HG03135 (cell line): ENCODE results near the gene ANKS1A.
"Not testable (repeated sequence)": the region's sequence is repeated elsewhere in the genome, so short reads cannot be mapped to it uniquely, and the experiment has no call there.

Source experiments
- ATAC-seq: cut with Tn5 transposase; IDR thresholded peaks from one replicate; pipeline ENCODE4 v1.9.1; 2021; ENCODE audit warnings: mild to moderate bottlenecking, moderate library complexity; ENCODE audit not compliant: unreplicated experiment

ANKS1A gene

GRCh38 chr6:35091346-35092083 is 202.5 kb downstream of the ANKS1A start:
- ATAC-seq, result no peak

GRCh38 chr6:35092362-35093117 is 203.5 kb downstream of the ANKS1A start:
- no peak for ATAC-seq

DNA sequence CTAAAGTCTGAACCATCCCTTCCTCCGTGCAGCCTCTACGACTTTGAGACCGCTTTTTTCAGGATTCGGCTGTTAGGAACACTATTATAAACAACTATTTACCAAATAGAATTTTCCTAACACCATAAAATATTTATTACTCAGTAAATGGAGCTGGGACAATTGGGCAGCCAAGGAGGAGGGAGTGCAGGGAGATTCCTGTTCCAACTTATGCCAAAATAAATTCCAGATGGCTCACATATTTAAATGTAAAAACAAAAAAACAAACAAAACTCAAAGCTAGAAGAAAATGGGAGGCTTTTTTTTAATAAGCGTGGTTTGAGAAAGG is 204.0 kb downstream of the ANKS1A start:
- no peak for ATAC-seq

GRCh38 chr6:35093783-35094182 is 204.7 kb downstream of the ANKS1A start:
- no peak for ATAC-seq

DNA sequence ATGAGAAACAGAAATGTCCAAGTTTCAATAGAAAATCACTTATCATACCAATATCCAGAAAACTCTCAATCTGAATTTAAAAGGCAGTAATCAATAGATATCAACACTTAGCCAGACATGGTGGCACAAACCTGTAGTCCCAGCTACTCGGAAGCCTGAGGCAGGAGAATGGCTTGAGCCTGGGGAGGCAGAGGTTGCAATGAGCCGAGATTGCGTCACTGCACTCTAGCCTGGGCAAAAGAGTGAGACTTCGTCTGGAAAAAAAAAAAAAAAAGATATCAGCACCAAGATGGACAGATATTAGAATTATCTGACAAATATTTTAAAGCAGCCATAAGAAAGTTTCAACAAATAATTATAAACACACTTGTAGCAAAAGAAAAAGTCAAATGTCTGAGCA is 205.1 kb downstream of the ANKS1A start:
- ATAC-seq, result no peak

DNA sequence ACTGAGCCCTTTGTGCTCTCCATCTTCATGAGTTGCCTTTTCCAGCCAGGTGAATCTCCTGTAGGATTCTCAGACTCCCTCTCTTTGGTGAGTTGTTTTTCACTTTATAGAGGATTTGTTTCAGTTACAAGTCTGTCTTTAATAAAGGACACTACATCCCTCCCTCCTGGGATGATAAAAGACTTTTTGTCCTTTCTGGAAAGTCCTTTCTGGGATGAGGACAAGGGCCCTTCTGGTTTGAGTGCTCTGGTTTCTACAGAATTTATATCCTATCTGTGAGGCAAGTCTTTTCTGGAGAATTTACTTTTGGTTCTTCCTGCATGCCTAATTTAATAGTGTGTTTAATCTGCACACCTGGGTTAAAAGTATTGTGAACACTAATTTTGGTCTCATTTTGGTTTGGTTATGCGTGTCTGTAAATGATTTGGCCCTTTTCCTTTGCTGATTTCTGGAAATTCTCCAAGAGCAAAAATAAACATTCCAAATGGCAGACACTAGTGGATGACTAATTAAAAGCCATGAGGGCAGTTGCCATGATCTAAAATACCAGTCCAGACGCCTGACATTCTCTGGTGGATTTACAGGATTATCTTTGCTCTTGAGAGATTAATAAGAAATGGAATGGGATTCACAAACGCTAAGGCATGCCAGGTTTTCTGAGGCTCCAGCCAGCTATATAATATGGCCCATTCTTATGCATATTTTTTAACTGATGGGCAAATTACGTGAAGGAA is 207.2 kb downstream of the ANKS1A start:
- no peak for ATAC-seq

GRCh38 chr6:35099116-35099515 is 210.1 kb downstream of the ANKS1A start:
- ATAC-seq, result no peak

GRCh38 chr6:35105078-35105477 is 216.0 kb downstream of the ANKS1A start:
- ATAC-seq, result no peak

DNA sequence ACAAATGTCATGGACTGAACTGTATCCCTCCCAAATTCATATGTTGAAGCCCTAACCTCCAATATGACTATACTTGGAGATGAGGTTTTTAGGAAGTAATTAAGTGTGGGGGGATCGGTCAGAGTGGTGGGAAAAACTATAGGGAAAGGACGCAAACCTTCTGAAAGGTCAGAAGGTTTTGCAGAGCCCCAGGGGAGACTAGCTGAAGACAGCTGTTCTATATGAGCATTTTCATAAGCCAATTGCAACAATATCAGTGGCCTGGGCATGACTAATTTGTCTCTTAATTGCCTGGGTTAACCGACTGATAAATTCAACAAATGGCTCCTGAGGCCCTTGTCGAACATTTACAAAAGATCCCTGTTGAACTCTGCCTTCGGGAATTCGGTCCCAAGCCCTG is 217.0 kb downstream of the ANKS1A start:
- ATAC-seq, result not testable (repeated sequence)

- ATAC-seq, result not testable (repeated sequence)
Measured at GRCh38 chr6:35107208-35107607, 218.2 kb downstream of the ANKS1A start.

DNA sequence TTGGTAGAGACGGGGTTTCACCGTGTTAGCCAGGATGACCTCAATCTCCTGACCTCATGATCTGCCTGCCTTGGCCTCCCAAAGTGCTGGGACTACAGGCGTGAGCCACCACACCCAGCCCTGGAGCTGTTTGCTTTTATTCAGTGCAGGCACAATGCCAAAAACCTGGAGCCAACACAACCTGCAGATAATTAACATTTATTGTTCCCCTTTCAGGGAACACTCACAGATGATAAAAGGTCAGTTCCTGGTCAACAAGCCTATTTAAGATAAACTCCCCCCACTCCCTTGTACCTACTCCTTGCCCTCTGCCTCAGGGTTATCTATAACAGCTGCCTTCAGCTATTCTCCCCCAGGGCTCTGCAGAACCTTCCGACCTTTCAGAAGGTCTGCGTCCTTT is 218.7 kb downstream of the ANKS1A start:
- not testable (repeated sequence) for ATAC-seq

GRCh38 chr6:35108309-35108885 is 219.3 kb downstream of the ANKS1A start:
- no peak for ATAC-seq

- no peak for ATAC-seq
Measured at GRCh38 chr6:35120746-35121145, 231.7 kb downstream of the ANKS1A start.

- no peak for ATAC-seq
Measured at GRCh38 chr6:35124356-35124755, 235.3 kb downstream of the ANKS1A start.

DNA sequence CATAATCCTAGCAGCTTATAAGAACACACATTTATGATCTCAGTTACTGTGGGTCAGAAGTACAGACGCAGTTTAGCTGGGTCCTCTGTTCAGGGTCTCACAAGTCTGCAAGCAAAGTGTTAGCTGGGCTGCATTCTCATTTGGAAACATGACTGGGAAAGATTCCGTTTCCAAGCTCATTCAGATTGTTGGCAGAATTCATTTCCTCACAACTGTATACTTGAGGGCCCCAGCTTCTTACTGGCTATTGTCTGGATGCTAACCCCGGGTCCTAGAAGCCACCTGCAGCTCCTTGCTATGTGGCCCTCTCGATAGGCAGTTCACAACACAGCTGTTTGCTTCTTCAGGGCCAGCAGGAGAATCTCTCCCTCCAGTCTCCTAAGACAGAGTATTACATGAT is 239.0 kb downstream of the ANKS1A start:
- ATAC-seq, result no peak

DNA sequence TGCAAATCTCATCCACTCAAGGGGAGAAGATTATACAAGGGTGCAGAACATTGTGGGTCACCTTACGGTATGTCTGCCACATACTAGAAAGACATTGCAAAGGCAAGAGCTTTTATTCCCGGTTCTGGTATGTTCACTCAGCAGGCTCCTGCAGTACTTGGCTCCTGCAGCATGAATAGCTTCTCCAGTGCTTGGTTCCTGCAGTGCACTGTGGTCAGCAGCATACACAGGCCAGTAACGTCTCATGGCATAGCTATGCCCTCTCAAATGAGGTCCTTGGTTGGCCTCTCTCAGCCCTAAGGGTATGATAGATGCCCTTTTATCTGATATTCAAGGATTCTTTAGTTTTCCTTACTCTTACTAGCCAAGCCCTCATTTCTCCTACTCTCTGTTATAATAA is 239.4 kb downstream of the ANKS1A start:
- no peak for ATAC-seq

- no peak for ATAC-seq
Measured at GRCh38 chr6:35136185-35136584, 247.1 kb downstream of the ANKS1A start.

GRCh38 chr6:35138191-35138590 is 249.1 kb downstream of the ANKS1A start:
- not testable (repeated sequence) for ATAC-seq

- ATAC-seq, result no peak
Measured at GRCh38 chr6:35139470-35139869, 250.4 kb downstream of the ANKS1A start.

GRCh38 chr6:35139924-35140638 is 251.0 kb downstream of the ANKS1A start:
- no peak for ATAC-seq

GRCh38 chr6:35140639-35141006 is 251.6 kb downstream of the ANKS1A start:
- ATAC-seq, result no peak
